EL (cell line): Measurements from ENCODE around the gene STIL.
"Not testable (repeated sequence)": the region's sequence is repeated elsewhere in the genome, so short reads cannot be mapped to it uniquely, and the experiment has no call there.

Source experiments
- DNase-seq: peaks from one replicate; pipeline ENCODE4 v3.0.0-alpha.2; 2016

The STIL gene

DNA sequence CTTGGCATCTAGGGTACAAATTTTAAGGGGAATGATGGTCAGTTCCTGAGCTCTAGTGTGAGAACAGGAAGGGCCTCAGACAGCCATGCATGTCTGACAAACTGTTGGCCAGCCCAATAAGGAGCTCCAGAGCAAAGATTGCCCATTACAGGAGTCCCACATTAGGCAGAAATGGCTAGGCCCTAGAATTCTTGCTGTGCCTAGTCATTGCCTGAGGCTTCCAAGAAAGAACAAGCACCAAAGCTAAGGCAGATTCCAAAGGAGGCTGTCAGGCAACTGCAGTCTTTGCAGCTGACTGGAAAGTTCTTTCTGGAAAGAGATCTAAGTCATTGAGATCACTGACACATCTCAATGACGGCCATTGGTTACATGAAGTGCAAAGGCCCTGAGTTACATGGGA is 3.9 kb upstream of the STIL start:
- DNase-seq: peak; percentile 83

GRCh38 chr1:47309427-47309826 is 4.5 kb downstream of the STIL start:
- DNase-seq: no peak

- DNase-seq: no peak
These were observed 11.5 kb downstream of the STIL start for GRCh38 chr1:47302472-47302871.

- DNase-seq: no peak
These were observed 15.8 kb downstream of the STIL start for GRCh38 chr1:47298025-47298699.

- DNase-seq: no peak
These were observed 18.4 kb downstream of the STIL start for GRCh38 chr1:47295579-47295978.

- DNase-seq: not testable (repeated sequence)
These were observed 19.1 kb downstream of the STIL start for GRCh38 chr1:47294863-47295262.

DNA sequence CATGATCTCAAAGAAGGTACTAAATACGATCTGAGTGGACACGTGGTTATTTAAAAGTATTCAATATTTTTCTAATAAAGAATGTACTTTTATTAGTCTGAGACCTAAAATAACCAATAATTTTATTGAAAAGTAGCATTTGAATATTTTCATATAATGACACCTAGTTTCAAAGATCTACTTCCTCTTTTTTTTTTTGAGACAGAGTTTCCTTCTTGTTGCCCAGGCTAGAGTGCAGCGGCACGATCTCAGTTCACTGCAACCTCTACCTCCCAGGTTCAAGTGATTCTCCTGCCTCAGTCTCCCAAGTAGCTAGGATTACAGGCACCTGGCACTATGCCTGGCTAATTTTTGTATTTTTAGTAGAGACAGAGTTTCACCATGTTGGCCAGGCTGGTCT is 25.8 kb downstream of the STIL start:
- not testable (repeated sequence) for DNase-seq

GRCh38 chr1:47280142-47280541 is 33.8 kb downstream of the STIL start:
- peak; percentile 50 for DNase-seq

DNA sequence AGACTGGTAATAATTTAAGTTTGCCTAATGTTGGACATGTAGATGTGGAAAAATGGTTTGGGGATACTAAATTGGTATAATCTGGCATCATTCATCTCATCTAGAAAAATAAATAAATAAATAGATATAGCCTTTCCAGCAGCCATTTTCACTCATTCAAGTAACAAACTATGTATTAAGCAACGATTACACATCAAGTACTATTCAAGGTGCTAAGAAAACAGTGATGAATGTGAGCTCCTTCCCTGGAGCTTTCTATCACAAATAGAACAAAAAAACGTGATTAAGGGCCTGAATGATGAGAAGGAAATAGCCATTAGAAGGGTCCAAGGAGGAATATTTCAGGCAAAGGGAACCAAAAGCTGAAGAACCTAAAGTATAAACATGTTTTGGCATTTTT is 37.1 kb downstream of the STIL start:
- no peak for DNase-seq

- peak; percentile 6 for DNase-seq
These were observed 38.1 kb downstream of the STIL start for GRCh38 chr1:47275811-47276210.

DNA sequence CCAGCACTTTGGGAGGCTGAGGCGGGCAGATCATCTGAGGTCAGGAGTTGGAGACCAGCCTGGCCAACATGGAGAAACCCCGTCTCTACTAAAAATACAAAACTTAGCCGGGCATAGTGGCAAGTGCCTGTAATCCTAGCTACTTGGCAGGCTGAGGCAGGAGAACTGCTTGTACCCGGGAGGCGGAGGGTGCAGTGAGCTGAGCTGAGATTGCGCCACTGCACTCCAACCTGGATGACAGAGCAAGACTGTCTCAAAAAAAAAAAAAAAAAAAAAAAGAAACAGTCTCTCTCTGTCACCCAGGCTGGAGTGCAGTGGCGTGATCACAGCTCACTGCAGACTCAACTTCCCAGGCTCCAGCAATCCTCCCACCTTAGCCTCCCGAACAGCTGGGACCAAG is 48.4 kb downstream of the STIL start:
- not testable (repeated sequence) for DNase-seq

DNA sequence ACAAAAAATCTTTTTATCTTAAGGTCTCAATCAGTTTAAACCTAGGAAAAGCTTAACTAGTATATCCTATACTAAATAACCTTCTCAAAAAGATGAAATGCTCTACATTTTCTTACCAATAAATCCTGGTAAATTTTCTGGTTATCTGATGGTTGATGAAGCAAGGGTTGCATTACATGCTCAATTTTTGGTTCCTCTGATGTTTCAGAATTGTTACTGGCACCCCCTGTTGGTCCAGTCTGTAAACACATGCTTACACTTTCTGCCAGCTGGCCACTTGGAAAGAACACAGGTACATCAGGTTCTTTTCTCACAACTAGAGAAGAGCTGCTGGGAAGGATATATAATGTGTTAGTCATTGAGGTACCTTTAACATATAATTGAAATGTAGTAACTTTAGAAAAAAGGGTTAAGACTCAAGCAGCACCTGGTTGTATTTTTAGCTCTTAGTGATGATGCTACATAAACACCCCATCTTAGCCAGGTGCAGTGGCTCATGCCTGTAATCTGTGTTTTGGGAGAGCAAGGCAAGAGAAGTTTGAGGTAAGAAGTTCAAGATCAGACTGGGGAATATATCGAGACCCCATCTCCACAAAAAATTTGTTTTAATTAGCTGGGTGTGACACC is 51.0 kb downstream of the STIL start:
- DNase-seq: peak; percentile 46

GRCh38 chr1:47257224-47257623 is 56.7 kb downstream of the STIL start:
- no peak for DNase-seq

DNA sequence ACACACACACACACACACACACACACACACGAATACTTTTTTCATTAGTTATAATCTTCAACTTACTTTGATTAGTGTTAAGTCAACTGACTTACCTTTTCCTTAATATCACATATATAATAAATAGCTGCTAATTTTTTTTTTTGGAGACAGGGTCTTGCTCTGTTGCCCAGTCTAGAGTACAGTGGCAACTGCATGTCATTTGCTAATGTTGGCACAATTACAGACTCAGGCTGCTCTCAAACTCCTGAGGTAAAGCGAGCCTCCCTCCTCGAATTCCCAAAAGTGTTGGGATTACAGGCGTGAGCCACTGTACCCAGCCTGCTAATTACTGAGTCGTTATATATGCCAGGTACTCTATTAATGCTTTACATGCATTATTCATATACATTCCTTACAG is 61.2 kb downstream of the STIL start:
- DNase-seq: no peak

GRCh38 chr1:47252369-47252768 is 61.6 kb downstream of the STIL start:
- DNase-seq: no peak

DNA sequence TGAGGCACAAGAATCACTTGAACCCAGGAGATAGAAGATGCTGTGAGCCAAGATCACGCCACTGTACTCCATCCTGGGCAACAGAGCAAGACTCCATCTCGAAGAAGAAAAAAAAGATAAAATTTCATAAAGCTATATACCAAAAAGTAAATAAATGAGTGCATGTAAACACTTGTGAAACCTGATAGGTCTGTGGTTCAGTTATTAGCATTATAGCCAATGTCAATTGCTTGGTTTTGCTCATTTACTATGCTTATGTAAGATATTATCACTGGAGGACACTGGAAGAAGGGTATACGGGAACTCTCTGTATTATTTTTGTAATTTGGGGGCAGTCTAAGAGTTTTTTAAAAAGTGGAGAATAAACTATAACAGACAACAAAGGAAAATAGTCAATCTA is 64.2 kb downstream of the STIL start:
- no peak for DNase-seq

- DNase-seq: no peak
These were observed 69.5 kb downstream of the STIL start for GRCh38 chr1:47244339-47244862.

- no peak for DNase-seq
These were observed 70.0 kb downstream of the STIL start for GRCh38 chr1:47243910-47244309.

DNA sequence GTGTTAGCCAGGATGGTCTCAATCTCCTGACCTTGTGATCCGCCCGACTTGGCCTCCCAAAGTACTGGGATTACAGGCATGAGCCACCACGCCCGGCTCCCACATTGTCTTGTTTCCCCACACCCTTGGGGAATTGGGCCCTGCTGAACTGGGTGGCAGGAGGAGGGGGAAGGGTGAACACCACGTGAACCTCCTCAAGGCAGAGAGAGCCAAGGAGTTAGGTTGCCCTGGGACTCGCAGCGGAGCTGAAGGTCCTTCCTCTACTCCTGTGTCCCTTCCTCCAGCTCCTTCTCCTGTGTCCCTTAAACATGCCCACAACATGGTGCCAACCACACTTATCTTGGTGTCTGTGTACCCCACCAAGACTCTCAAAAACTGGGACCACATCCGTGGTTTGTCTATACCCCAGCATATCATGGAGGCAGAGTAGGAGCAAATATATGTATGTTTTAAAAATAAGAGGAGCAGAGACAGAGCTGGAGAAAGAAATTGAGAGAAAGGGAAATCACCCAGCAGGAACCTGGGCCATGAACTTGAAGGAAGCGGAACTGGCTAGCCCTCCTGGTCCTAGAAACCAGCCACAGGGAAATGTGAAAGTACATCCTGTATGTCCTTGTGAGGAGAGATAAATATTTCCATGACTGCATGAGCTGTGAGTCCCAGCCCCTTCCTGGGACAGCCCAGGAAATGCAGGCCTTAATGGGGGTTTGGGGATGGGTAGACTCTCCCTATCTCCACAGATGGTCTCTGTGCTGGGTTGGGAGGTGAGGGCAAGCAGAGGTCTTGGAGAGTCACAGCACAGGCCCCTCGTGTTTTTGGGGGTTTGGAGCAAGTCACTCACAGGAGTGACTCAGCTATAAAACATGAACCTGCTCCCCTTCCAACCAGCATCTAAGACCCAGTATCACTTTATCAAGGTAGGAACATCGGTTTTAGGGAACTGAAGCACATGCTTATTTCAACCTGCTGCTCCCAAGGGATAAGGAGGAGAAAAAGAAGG is 72.5 kb downstream of the STIL start:
- DNase-seq: no peak

- no peak for DNase-seq
These were observed 74.9 kb downstream of the STIL start for GRCh38 chr1:47238935-47239592.

GRCh38 chr1:47235806-47236205 is 78.1 kb downstream of the STIL start:
- no peak for DNase-seq

DNA sequence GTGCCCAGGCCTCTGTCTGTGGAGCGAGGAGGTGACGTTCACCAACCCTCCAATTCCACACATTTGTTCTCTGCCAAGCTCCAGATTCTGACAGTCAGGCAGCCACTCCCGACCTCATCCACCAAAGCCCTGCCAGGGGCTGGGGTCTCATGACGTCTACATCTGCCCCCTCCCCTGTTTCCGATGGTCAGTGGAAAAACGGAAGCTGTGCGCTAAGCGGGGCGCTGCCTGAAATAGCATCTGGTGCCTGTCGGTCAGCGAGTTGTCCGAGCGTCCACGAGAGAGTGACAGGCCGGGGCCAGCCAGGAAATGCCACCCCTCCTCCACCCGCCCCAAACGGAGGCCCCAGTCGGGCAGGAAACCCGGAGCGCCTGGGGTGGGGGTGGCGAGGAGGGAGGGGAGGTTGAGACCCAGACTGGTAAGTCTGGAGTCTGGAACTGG is 78.7 kb downstream of the STIL start:
- DNase-seq: no peak

DNA sequence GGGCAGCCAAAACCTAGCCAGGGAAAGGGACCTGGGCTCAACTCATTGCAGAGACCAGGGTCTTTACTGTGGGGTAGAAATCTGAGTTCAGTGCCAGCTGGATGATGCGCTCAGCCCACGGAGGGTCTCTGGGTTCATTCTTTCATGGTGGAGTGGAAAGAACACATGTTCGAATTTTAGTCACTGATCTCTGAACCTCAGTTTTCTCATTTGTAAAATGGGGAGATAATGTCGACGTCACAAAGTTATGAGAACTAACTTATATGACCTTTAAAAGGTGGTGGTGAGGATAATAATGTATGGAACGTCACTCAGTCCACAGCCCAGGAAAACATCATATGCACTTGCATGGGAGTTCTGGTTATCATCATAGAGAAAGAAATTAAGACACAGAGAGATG is 80.8 kb downstream of the STIL start:
- no peak for DNase-seq
